Endothelial cell of umbilical vein (primary cell): ENCODE results near the gene TUBA4A. TPM values are rescaled to one million over a fixed set of nuclear protein-coding genes. Genes with fewer than 3 reads are reported as not detected.

ENCODE experiments used
- BruUV-seq: library from RNA; stranded (reverse); fragments of 400-500 nt; replicated peaks from 2 replicates; lab custom pipeline; 2021; lab: Mats Ljungman, UMichigan
- CTCF ChIA-PET: fragments of 300-600, 350-600 bp; sonication (Branson Sonifier 250); formaldehyde crosslinking; loops from one replicate; lab custom pipeline; 2021; ENCODE audit warnings: antibody characterized with exemption, inconsistent platforms; lab: Charles Lee
- POLR2A ChIA-PET: fragments of 300-600, 350-600 bp; sonication (Branson Sonifier 250); formaldehyde crosslinking; loops from one replicate; lab custom pipeline; 2021; ENCODE audit warnings: antibody characterized with exemption, inconsistent platforms; lab: Charles Lee
- DNase-seq: peaks from one replicate; pipeline ENCODE4 v3.0.0-alpha.2; 2011; ENCODE audit warnings: low read depth, low spot score
- FAIRE-seq: peaks from 2 replicates; lab custom pipeline; 2011; peaks lifted over from hg19 to GRCh38; lab: Jason Lieb, UNC
- H2AFZ ChIP-seq: 2 replicates; pipeline ENCODE4 v1.6.0; 2012; ENCODE audit warnings: low read depth, low read length, control low read depth, inconsistent platforms
- H3K27ac ChIP-seq: 2 replicates; pipeline ENCODE4 v1.5.1; 2011; ENCODE audit warnings: low read depth, mild to moderate bottlenecking, control low read depth, low read length, moderate library complexity; ENCODE audit not compliant: insufficient read depth
- H3K27me3 ChIP-seq, 2 experiments: 2 replicates each; pipeline versions ENCODE4 v1.6.0 to v1.6.1; 2011; ENCODE audit warnings: low read length in 2 of 2, mixed read lengths in 1 of 2; ENCODE audit not compliant: control insufficient read depth in 2 of 2, insufficient read depth in 2 of 2
- H3K36me3 ChIP-seq, 2 experiments: 2 replicates in 1 of 2; 3 replicates in 1 of 2; pipeline ENCODE4 v1.5.1; 2011; ENCODE audit warnings: low read length in 2 of 2, mild to moderate bottlenecking in 1 of 2, moderate library complexity in 1 of 2; ENCODE audit not compliant: control insufficient read depth in 2 of 2, insufficient read depth in 2 of 2; ENCODE audit errors: extremely low read depth in 1 of 2
- H3K4me1 ChIP-seq: 3 replicates; pipeline ENCODE4 v1.5.1; 2011; ENCODE audit warnings: mild to moderate bottlenecking, low read length; ENCODE audit not compliant: control insufficient read depth, insufficient read depth; ENCODE audit errors: extremely low read depth
- H3K4me2 ChIP-seq: 2 replicates; pipeline ENCODE4 v1.6.1; 2011; ENCODE audit warnings: low read length, control low read depth, mixed read lengths; ENCODE audit not compliant: insufficient read depth
- H3K4me3 ChIP-seq, 3 experiments: fragments of 200-600 bp in 1 of 3; sonication (generic), shearing (Covaris generic) in 1 of 3; replicated peaks in 1 of 3; 2 replicates each; pipeline ENCODE4 v1.5.1; 2011 to 2016; ENCODE audit warnings: control low read depth in 3 of 3, low read length in 3 of 3, mild to moderate bottlenecking in 2 of 3, inconsistent platforms in 1 of 3, low read depth in 1 of 3, moderate library complexity in 1 of 3; ENCODE audit not compliant: insufficient read depth in 1 of 3
- H3K79me2 ChIP-seq: 2 replicates; pipeline ENCODE4 v1.6.0; 2012; ENCODE audit warnings: low read length, inconsistent platforms; ENCODE audit not compliant: control insufficient read depth, insufficient read depth
- H3K9ac ChIP-seq: replicated peaks from 2 replicates; pipeline ENCODE3; 2011; ENCODE audit warnings: low read length, control low read depth; ENCODE audit not compliant: insufficient read depth; ENCODE audit errors: extremely low read depth
- H3K9me1 ChIP-seq: replicated peaks from 3 replicates; pipeline ENCODE4 v1.6.0; 2011; ENCODE audit warnings: mild to moderate bottlenecking, low read length; ENCODE audit not compliant: control insufficient read depth, insufficient read depth; ENCODE audit errors: extremely low read depth
- H3K9me3 ChIP-seq: replicated peaks from 2 replicates; pipeline ENCODE4 v1.5.1; 2012; ENCODE audit warnings: low read length, inconsistent platforms; ENCODE audit not compliant: control insufficient read depth, insufficient read depth
- H4K20me1 ChIP-seq: replicated peaks from 2 replicates; pipeline ENCODE3; 2011; ENCODE audit warnings: mild to moderate bottlenecking, low read length; ENCODE audit not compliant: control insufficient read depth, insufficient read depth; ENCODE audit errors: extremely low read depth
- EZH2 ChIP-seq: IDR thresholded peaks from 2 replicates; pipeline ENCODE4 v1.6.1; 2012; ENCODE audit warnings: borderline replicate concordance, low read depth, mild to moderate bottlenecking, moderate library complexity, low read length, inconsistent platforms; ENCODE audit not compliant: severe bottlenecking
- FOS ChIP-seq: IDR thresholded peaks from 2 replicates; pipeline ENCODE4 v1.6.1; 2011; ENCODE audit warnings: mild to moderate bottlenecking, low read length, moderate library complexity, borderline replicate concordance; ENCODE audit not compliant: insufficient read depth
- GATA2 ChIP-seq: IDR thresholded peaks from 2 replicates; pipeline ENCODE4 v1.7.0; 2011; ENCODE audit warnings: low read depth, mild to moderate bottlenecking, moderate library complexity, mixed read lengths, low read length; ENCODE audit not compliant: insufficient read length, insufficient read depth
- JUN ChIP-seq: IDR thresholded peaks from 2 replicates; pipeline ENCODE4 v1.6.1; 2011; ENCODE audit warnings: borderline replicate concordance, low read depth; ENCODE audit not compliant: insufficient read length, insufficient read depth
- MYC ChIP-seq: IDR thresholded peaks from one replicate; pipeline ENCODE4 v1.6.1; 2011; ENCODE audit warnings: mild to moderate bottlenecking, low read depth, low read length
- POLR2A ChIP-seq: IDR thresholded peaks from 2 replicates; pipeline ENCODE4 v1.6.1; 2012; ENCODE audit warnings: low read depth, mild to moderate bottlenecking, control low read depth, low read length
- POLR2AphosphoS5 ChIP-seq: IDR thresholded peaks from 2 replicates; pipeline ENCODE4 v1.6.1; 2012; ENCODE audit warnings: low read depth, mild to moderate bottlenecking, control low read depth, low read length, moderate library complexity; ENCODE audit not compliant: insufficient read depth
- dilution Hi-C: fragments of 300-500 bp; cut with MboI; formaldehyde crosslinking; loops from one replicate; pipeline ENCODE4 v1.15.0; 2019; ENCODE audit warnings: low sequenced_read_pairs; ENCODE audit not compliant: extremely low pct_ligation_motif_present
- intact Hi-C: fragments of 100-400 bp; cut with micrococcal nuclease; formaldehyde crosslinking; loops from one replicate; pipeline ENCODE4 v1.10.0; 2022
- polyA plus RNA-seq, 4 experiments: library from polyadenylated mRNA; depleted of rRNA in 3 of 4; stranded (reverse) in 3 of 4; unstranded in 1 of 4; fragments of >200 nt; gene quantifications; 2 replicates each; pipeline versions ENCODE4 v1.2.1 to v1.2.3, GENCODE V29; 2011 to 2012; ENCODE audit warnings: missing spikeins in 1 of 4
- total RNA-seq: library from RNA; stranded (reverse); gene quantifications from 2 replicates; pipeline ENCODE4 v1.2.3, GENCODE V29; 2021
- TF ChIP-seq, protein P1 (sequence below), 2 donors: IDR thresholded peaks; 1 replicate in 1 of 2; 2 replicates in 1 of 2; pipeline ENCODE4 v1.5.1; 2011; ENCODE audit warnings: low read length in 2 of 2, mild to moderate bottlenecking in 2 of 2, moderate library complexity in 2 of 2, control low read depth in 1 of 2, inconsistent platforms in 1 of 2, low read depth in 1 of 2; ENCODE audit not compliant: insufficient read depth in 1 of 2; ENCODE audit errors: extremely low read depth in 1 of 2
- TF ChIP-seq, protein P2 (sequence below): IDR thresholded peaks from 2 replicates; pipeline ENCODE4 v1.6.1; 2011; ENCODE audit not compliant: insufficient read depth, insufficient read length

TUBA4A gene
- total and polyA plus RNA-seq, 2 donors (not counting 3 experiments of a cell fraction or from before 2014, with no cell fraction given): 16.5 to 24.8 TPM

DNA sequence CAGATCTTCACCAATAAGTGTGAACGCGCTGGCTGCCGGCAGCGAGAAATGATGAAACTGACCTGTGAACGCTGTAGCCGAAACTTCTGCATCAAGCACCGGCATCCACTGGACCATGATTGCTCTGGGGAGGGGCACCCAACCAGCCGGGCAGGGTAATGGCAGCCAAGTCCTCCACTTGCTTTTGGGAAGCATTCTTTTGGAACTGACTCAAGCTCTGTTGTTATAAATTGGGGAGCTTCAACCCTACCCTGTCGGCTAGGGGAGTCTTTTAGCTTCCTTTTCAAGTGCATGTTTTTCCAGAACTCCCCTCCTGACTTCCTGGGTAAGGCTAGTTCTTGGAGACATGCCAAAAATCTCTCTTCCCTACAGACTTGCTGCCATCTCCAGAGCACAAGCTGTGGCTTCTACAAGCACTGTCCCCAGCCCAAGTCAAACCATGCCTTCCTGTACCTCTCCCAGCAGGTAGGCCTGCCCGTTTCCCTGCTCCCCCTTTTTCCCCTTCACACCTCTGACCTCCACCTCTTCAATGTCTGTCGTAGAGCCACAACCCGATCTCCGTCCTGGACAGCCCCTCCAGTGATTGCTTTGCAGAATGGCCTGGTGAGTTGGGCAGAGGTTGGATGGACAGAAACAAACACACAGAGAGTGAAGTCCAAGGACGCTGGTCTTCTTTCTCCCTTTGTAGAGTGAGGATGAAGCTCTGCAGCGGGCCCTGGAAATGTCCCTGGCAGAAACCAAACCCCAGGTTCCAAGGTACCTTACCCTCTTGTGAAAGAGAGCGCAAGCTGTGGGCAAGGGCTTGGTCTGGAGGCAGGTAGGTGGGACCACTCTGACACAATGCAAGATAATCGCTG lies 45.6 kb downstream of the TUBA4A start:
- dilution Hi-C loops: no loop called here
- Histone ChIP-seq H3K27me3 (no peaks in the 10 kb centered on the region), H3K9me3 (no peaks in the 10 kb centered on the region), H3K9me1 (no peaks in the 10 kb centered on the region), H2AFZ (no peak overlapping the region), H3K4me2 (peak overlapping the region; percentile 71), H4K20me1 (no peaks in the 10 kb centered on the region), H3K36me3 (peaks cover 0 to 9% of the 10 kb centered on the region in 2 experiments), H3K4me1 (peaks cover 18% of the 10 kb centered on the region), H3K79me2 (no peaks in the 10 kb centered on the region), H3K27ac (no peak overlapping the region), H3K9ac (no peak overlapping the region), H3K4me3 (no peak overlapping the region)
- FAIRE-seq (peak; percentile 8), DNase-seq (peak; percentile 18)
- TF ChIP-seq, protein P1, sequence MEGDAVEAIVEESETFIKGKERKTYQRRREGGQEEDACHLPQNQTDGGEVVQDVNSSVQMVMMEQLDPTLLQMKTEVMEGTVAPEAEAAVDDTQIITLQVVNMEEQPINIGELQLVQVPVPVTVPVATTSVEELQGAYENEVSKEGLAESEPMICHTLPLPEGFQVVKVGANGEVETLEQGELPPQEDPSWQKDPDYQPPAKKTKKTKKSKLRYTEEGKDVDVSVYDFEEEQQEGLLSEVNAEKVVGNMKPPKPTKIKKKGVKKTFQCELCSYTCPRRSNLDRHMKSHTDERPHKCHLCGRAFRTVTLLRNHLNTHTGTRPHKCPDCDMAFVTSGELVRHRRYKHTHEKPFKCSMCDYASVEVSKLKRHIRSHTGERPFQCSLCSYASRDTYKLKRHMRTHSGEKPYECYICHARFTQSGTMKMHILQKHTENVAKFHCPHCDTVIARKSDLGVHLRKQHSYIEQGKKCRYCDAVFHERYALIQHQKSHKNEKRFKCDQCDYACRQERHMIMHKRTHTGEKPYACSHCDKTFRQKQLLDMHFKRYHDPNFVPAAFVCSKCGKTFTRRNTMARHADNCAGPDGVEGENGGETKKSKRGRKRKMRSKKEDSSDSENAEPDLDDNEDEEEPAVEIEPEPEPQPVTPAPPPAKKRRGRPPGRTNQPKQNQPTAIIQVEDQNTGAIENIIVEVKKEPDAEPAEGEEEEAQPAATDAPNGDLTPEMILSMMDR (IDR thresholded peaks at IDR 0.05; ENCODE audit: extremely low read depth in 1 of 2, insufficient read depth in 1 of 2, low read depth in 1 of 2, low read length in 2 of 2): no peak
- TF ChIP-seq POLR2AphosphoS5: no peak
- TF ChIP-seq JUN: no peak
- TF ChIP-seq GATA2: no peak
- TF ChIP-seq, protein P2, sequence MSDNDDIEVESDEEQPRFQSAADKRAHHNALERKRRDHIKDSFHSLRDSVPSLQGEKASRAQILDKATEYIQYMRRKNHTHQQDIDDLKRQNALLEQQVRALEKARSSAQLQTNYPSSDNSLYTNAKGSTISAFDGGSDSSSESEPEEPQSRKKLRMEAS: no peak
- no peak for TF ChIP-seq POLR2A
- TF ChIP-seq FOS: no peak
- no peak for TF ChIP-seq MYC
- TF ChIP-seq EZH2: no peak
- ChIA-PET CTCF (interaction anchor here (0.7 to 3.1 kb wide), 6 partner anchors 15 to 178 kb away, joined by 3 to 12 read pairs (median 6); no protein-coding TSS in a partner anchor), POLR2A (no interaction called here)
- no TSS peak for BruUV-seq
- intact Hi-C loops: loop anchor here (1.0 to 2.0 kb wide), 3 partner anchors 10 to 181 kb away; partner anchors contain the start of genes ABCB6, GLB1L and STK16
